A549 (cell line): Measurements from ENCODE around the gene CNST. TPM values are rescaled to one million over a fixed set of nuclear protein-coding genes. Genes with fewer than 3 reads are reported as not detected.

Experiments
- ATAC-seq, 2 experiments: fragments of 200-7000 bp in 1 of 2; fragments of >200 bp in 1 of 2; cut with Nextera tagmentation in 1 of 2; cut with Tn5 transposase in 1 of 2; 3 replicates each; pipeline versions ENCODE4 v1.8.0 to v1.9.1; 2018 to 2020; ENCODE audit warnings: mild to moderate bottlenecking in 1 of 2, moderate library complexity in 1 of 2
- CTCF ChIA-PET: fragments of 300-600 bp; sonication (Branson Sonifier 250); formaldehyde crosslinking; extraction: SDS; loops from one replicate; lab custom pipeline; 2021; ENCODE audit warnings: antibody characterized with exemption, inconsistent platforms; lab: Yijun Ruan, JAX
- POLR2A ChIA-PET: fragments of 350-600 bp; formaldehyde crosslinking; extraction: SDS; loops from one replicate; lab custom pipeline; 2021; ENCODE audit warnings: antibody characterized with exemption, inconsistent platforms; lab: Yijun Ruan, JAX
- DNase-seq, 2 experiments: peaks; one replicate each; pipeline versions ENCODE4 v3.0.0 to v3.0.0-alpha.2; 2011 to 2016; ENCODE audit warnings: low read depth in 1 of 2, low spot score in 1 of 2
- FAIRE-seq: peaks from 2 replicates; lab custom pipeline; 2011; peaks lifted over from hg19 to GRCh38; lab: Jason Lieb, UNC
- H3K27ac ChIP-seq, 2 experiments: fragments of >200 bp; sonication (Bioruptor Twin); formaldehyde crosslinking; 3 replicates each; pipeline ENCODE4 v1.5.1; 2016 to 2017
- H3K4me1 ChIP-seq: fragments of >200 bp; sonication (Bioruptor Twin); formaldehyde crosslinking; 3 replicates; pipeline ENCODE4 v1.6.1; 2016
- H3K4me2 ChIP-seq: fragments of >200 bp; sonication (Bioruptor Twin); formaldehyde crosslinking; 3 replicates; pipeline ENCODE4 v1.6.1; 2016
- H3K4me3 ChIP-seq: fragments of >200 bp; sonication (Bioruptor Twin); formaldehyde crosslinking; 3 replicates; pipeline ENCODE4 v1.5.1; 2016
- H3K9me3 ChIP-seq: fragments of >200 bp; sonication (Bioruptor Twin); formaldehyde crosslinking; 3 replicates; pipeline ENCODE4 v1.6.1; 2016
- ATOH8 ChIP-seq: fragments of 250-450 bp; sonication (Bioruptor Pico); IDR thresholded peaks from 2 replicates; pipeline ENCODE4 v1.5.0; 2020; ENCODE audit warnings: low read depth, mild to moderate bottlenecking, moderate library complexity
- BCL3 ChIP-seq: fragments of >200 bp; sonication (Bioruptor Twin); formaldehyde crosslinking; IDR thresholded peaks from 3 replicates; pipeline ENCODE4 v1.6.1; 2016
- BHLHE40 ChIP-seq: IDR thresholded peaks from 2 replicates; pipeline ENCODE4 v1.6.1; 2012; ENCODE audit warnings: low read depth, low read length, inconsistent platforms
- CBX2 ChIP-seq: fragments of 200-600 bp; sonication (generic); IDR thresholded peaks from 2 replicates; pipeline ENCODE4 v1.6.1; 2016; ENCODE audit warnings: low read depth, mild to moderate bottlenecking, borderline replicate concordance
- FOSB ChIP-seq: fragments of 250-450 bp; sonication (Bioruptor Pico); IDR thresholded peaks from 2 replicates; pipeline ENCODE4 v1.5.0; 2020; ENCODE audit warnings: mild to moderate bottlenecking, moderate library complexity
- FOSL2 ChIP-seq, 2 experiments: fragments of 450-650 bp in 1 of 2; fragments of >200 bp in 1 of 2; sonication (Bioruptor Twin) in 1 of 2; formaldehyde crosslinking; IDR thresholded peaks; 2 replicates each; pipeline versions ENCODE4 v1.5.0 to v1.6.1; 2016 to 2020; ENCODE audit warnings: mild to moderate bottlenecking in 1 of 2, moderate library complexity in 1 of 2
- HMGXB4 ChIP-seq: fragments of 250-450 bp; sonication (Bioruptor Pico); IDR thresholded peaks from 2 replicates; pipeline ENCODE4 v1.5.0; 2021; ENCODE audit warnings: mild to moderate bottlenecking, moderate library complexity, borderline replicate concordance
- HOXB5 ChIP-seq: fragments of 250-450 bp; sonication (Bioruptor Pico); IDR thresholded peaks from 2 replicates; pipeline ENCODE4 v1.5.0; 2020; ENCODE audit warnings: mild to moderate bottlenecking, moderate library complexity
- JUNB ChIP-seq: fragments of >200 bp; sonication (Bioruptor Twin); formaldehyde crosslinking; IDR thresholded peaks from 2 replicates; pipeline ENCODE4 v1.6.1; 2016
- KDM1A ChIP-seq: fragments of 200-600 bp; sonication (generic); IDR thresholded peaks from 2 replicates; pipeline ENCODE4 v1.6.1; 2016; ENCODE audit warnings: low read depth, mild to moderate bottlenecking
- MAFK ChIP-seq: fragments of 450-650 bp; IDR thresholded peaks from 2 replicates; pipeline ENCODE4 v1.6.1; 2014; ENCODE audit not compliant: partially characterized antibody
- MAZ ChIP-seq: fragments of 150-350 bp; IDR thresholded peaks from 2 replicates; pipeline ENCODE4 v1.6.1; 2014; ENCODE audit warnings: antibody characterized with exemption, low read depth, low read length, borderline replicate concordance
- NFE2L2 ChIP-seq: fragments of 150-350 bp; conservative IDR thresholded peaks from 2 replicates; pipeline ENCODE4 v1.6.1; 2014; ENCODE audit warnings: low read length
- PHF8 ChIP-seq: fragments of 200-600 bp; sonication (generic); IDR thresholded peaks from 2 replicates; pipeline ENCODE4 v1.6.1; 2016; ENCODE audit warnings: low read depth, mild to moderate bottlenecking, antibody characterized with exemption, moderate library complexity, borderline replicate concordance
- RAD21 ChIP-seq, 2 experiments: fragments of >200 bp in 1 of 2; sonication (Bioruptor Twin) in 1 of 2; formaldehyde crosslinking in 1 of 2; IDR thresholded peaks in 1 of 2; conservative IDR thresholded peaks in 1 of 2; 2 replicates in 1 of 2; 3 replicates in 1 of 2; pipeline ENCODE4 v1.6.1; 2012 to 2018; ENCODE audit warnings: inconsistent platforms in 1 of 2
- RCOR1 ChIP-seq: fragments of 150-350 bp; IDR thresholded peaks from 2 replicates; pipeline ENCODE4 v1.6.1; 2014; ENCODE audit warnings: antibody characterized with exemption, low read length, low read depth
- REST ChIP-seq: fragments of 200-600 bp; sonication (generic); IDR thresholded peaks from 2 replicates; pipeline ENCODE4 v1.6.1; 2016; ENCODE audit warnings: antibody characterized with exemption, mild to moderate bottlenecking, moderate library complexity
- ZC3H11A ChIP-seq: fragments of 450-650 bp; IDR thresholded peaks from 2 replicates; pipeline ENCODE4 v1.6.1; 2014; ENCODE audit warnings: antibody characterized with exemption, mild to moderate bottlenecking
- WGBS: methylation state at CpG from one replicate; pipeline ENCODE4 v1.1.6; 2017; ENCODE audit errors: missing lambda C conversion rate; 5-methylcytosine and 5-hydroxymethylcytosine counted together
- polyA plus RNA-seq, 4 experiments: library from polyadenylated mRNA; depleted of rRNA in 3 of 4; stranded (reverse); fragments of >200 nt; fragmentation: RNase III in 1 of 4; extraction: RNeasy Plus Mini Kit Qiagen cat#74134 plus additional on column Dnase treatment in 1 of 4; gene quantifications; 2 replicates in 3 of 4; 3 replicates in 1 of 4; pipeline ENCODE4 v1.2.3, GENCODE V29; 2011 to 2017

CNST gene
- polyA plus RNA-seq, 2 of the 4 experiments (the other 2 are of a cell fraction), result 7.9 to 23.0 TPM

DNA sequence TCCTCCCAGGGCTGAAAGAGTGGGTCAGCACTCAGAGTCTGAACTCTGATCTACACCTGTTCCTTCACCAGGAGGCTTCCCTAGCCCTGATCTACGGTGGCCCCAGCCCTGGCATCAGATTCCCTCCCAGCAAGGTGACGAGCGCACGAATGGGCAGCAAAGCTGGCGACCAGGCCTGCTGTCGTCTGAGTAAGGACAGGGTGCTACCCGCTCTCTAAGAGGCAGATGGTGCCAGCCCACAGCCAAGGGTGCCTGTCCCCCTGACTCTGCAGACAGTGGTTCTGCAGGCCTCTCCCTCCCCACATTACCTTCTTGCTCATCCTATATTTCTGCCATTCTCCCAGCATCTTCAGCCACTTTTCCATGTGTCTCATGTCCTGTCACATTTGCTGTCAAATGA is 48.9 kb upstream of the CNST start:
- FAIRE-seq (no peak), ATAC-seq (no peak), DNase-seq (no peak)
- Histone ChIP-seq H3K27ac (no peak overlapping the region), H3K4me2 (no peak overlapping the region), H3K4me1 (no peaks in the 10 kb centered on the region), H3K4me3 (no peak overlapping the region), H3K9me3 (peaks cover 51% of the 10 kb centered on the region)
- ChIA-PET CTCF (no interaction called here), POLR2A (no interaction called here)
- no peak for TF ChIP-seq NFE2L2
- no peak for TF ChIP-seq ZC3H11A
- no peak for TF ChIP-seq BCL3
- no peak for TF ChIP-seq PHF8
- TF ChIP-seq BHLHE40, result no peak
- TF ChIP-seq ATOH8 (CRISPR knock-in tag), result no peak
- no peak for TF ChIP-seq FOSB (CRISPR knock-in tag)
- TF ChIP-seq CBX2, result no peak
- no peak for TF ChIP-seq MAZ
- TF ChIP-seq KDM1A, result no peak
- TF ChIP-seq FOSL2 (IDR thresholded peaks at IDR 0.05), result no peak
- TF ChIP-seq FOSL2 (CRISPR knock-in tag; IDR thresholded peaks at IDR 0.05), result no peak
- TF ChIP-seq HMGXB4, result no peak
- TF ChIP-seq RCOR1, result no peak
- no peak for TF ChIP-seq REST
- no peak for TF ChIP-seq JUNB
- TF ChIP-seq HOXB5 (CRISPR knock-in tag), result no peak
- WGBS, result 50% methylated on average over 5 of the region's 7 CpGs

DNA sequence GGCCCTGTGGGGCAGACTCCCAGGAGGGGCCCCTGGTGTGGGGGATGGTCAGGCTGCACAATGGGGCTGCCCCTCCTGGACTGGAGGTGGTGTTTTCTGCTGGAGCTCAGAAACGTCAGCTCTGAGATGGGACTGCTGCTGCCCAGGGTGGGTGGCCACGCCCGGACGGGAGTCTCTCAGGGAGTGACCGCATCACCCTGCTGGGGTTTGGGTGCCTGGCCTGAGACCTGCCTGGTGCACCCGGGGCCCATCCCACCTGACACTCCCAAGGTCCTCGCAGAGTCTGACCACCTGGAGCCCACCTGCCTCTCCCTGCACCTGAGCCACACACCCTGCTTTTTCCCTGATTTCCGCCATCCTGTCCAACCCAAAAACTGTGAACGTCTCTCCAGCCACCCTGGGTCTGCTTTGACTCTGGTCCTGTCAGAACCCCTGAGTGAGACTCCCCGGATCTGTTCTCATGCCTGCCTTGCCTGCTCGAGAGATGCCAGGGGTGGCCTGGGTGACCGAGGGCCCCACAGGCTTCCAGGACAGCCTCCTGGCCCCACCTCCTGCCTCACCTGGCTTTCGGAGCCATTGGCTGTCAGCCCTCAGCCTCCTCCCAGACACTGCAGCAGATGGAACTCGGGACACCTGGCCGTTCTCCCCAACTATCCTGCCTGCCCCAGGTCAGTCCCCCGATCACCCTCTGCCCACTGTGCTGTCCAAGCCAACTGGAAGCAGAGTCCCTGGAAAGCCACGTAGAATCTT is 47.6 kb upstream of the CNST start:
- Histone ChIP-seq H3K9me3 (peaks cover 56% of the 10 kb centered on the region), H3K4me3 (no peak overlapping the region)
- DNase-seq, result no peak
- TF ChIP-seq MAFK (no peak), RAD21 (conservative IDR thresholded peaks at IDR 0.05 in 1 of 2, IDR thresholded peaks at IDR 0.05 in 1 of 2) (no peak)
- TF ChIP-seq, all 56 proteins: peak for 0
- no peaks in the 10 kb centered on the region for H3K4me1 ChIP-seq
- ChIA-PET CTCF (no interaction called here), POLR2A (no interaction called here)
- no peak overlapping the region for H3K4me2 ChIP-seq
- ATAC-seq, result no peak
- no peak for FAIRE-seq
- WGBS, result 31% methylated on average over 12 of the region's 17 CpGs
- H3K27ac ChIP-seq, result no peak overlapping the region
